Mucosa of descending colon (tissue), 3 donors: Measurements from ENCODE around the gene CFAP61. TPM values are rescaled to one million over a fixed set of nuclear protein-coding genes. Genes with fewer than 3 reads are reported as not detected.

Experiments
- ATAC-seq: fragments of 200-7000 bp; cut with Tn5 transposase; one replicate; pipeline ENCODE4 v1.9.1; 2020; ENCODE audit warnings: mild to moderate bottlenecking, moderate library complexity
- DNase-seq, 3 donors: peaks; one replicate each; pipeline ENCODE4 v3.0.0-alpha.2; 2020
- H3K36me3 ChIP-seq: fragments of 200-600 bp; one replicate; pipeline ENCODE4 v1.8.0; 2021; ENCODE audit warnings: low read depth, mild to moderate bottlenecking
- H3K4me1 ChIP-seq: fragments of 200-600 bp; one replicate; pipeline ENCODE4 v1.8.0; 2021; ENCODE audit warnings: low read depth, mild to moderate bottlenecking
- H3K4me3 ChIP-seq: fragments of 200-600 bp; one replicate; pipeline ENCODE4 v1.8.0; 2021; ENCODE audit warnings: mild to moderate bottlenecking
- H3K9me3 ChIP-seq: fragments of 200-600 bp; one replicate; pipeline ENCODE4 v1.8.0; 2021; ENCODE audit warnings: mild to moderate bottlenecking
- intact Hi-C, 2 donors: fragments of 100-400 bp; cut with DNase I in 1 of 2; cut with micrococcal nuclease in 1 of 2; formaldehyde crosslinking; loops; one replicate each; pipeline versions ENCODE4 v1.11.0 to v1.11.1; 2022; cut with DNase I, micrococcal nuclease
- total RNA-seq, 3 donors: library from RNA; stranded (reverse); fragmentation: NEBNext Ultra II Directional in 2 of 3; extraction: Animal tissue kit (Norgen Biotek cat#: 25700) in 2 of 3; gene quantifications; one replicate each; pipeline versions ENCODE4 v1.2.1 to v1.2.4, GENCODE V29; 2021 to 2023
- TF ChIP-seq, protein P1 (sequence below): fragments of 200-600 bp; IDR thresholded peaks from one replicate; pipeline ENCODE4 v1.8.0; 2022; ENCODE audit warnings: antibody characterized with exemption, mild to moderate bottlenecking
- donor health status: DM: no; HTN: no; CAD: no; lungs with moderate emphysema.
- donor health status: DM: no; HTN: no; CAD: no.
- donor health status: DM: no; HTN: yes; CAD: no.

CFAP61 gene
- total RNA-seq, 3 donors from 2014 or later = 0.35 to 0.79 TPM; not detected in 1

DNA sequence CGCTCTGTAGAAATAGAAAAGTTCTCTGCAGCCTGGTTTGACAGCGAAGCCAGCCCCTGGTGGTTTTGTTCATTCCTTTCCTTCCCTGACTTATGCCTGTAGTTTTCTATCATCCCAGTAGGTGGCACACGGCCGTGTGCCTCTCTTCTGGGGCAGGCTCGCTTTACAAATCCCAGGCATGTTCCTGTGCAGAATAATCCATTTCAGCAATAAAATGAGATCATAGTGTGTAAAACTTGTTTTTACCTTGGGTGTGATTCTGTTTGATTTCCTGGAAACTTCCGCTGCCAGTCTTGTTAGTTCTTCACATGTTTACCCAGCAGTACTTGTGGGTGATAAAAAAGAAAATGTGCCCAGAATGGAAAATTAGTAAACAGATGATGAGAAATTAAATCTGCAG lies 308.1 kb downstream of the CFAP61 start:
- Histone ChIP-seq H3K4me3 (no peak overlapping the region), H3K36me3 (no peaks in the 10 kb centered on the region), H3K4me1 (peaks cover 18% of the 10 kb centered on the region), H3K9me3 (no peaks in the 10 kb centered on the region)
- intact Hi-C loops = loop anchor here (5.0 to 10.0 kb wide), 2 partner anchors 207 to 214 kb away; no protein-coding TSS in a partner anchor
- TF ChIP-seq, protein P1, sequence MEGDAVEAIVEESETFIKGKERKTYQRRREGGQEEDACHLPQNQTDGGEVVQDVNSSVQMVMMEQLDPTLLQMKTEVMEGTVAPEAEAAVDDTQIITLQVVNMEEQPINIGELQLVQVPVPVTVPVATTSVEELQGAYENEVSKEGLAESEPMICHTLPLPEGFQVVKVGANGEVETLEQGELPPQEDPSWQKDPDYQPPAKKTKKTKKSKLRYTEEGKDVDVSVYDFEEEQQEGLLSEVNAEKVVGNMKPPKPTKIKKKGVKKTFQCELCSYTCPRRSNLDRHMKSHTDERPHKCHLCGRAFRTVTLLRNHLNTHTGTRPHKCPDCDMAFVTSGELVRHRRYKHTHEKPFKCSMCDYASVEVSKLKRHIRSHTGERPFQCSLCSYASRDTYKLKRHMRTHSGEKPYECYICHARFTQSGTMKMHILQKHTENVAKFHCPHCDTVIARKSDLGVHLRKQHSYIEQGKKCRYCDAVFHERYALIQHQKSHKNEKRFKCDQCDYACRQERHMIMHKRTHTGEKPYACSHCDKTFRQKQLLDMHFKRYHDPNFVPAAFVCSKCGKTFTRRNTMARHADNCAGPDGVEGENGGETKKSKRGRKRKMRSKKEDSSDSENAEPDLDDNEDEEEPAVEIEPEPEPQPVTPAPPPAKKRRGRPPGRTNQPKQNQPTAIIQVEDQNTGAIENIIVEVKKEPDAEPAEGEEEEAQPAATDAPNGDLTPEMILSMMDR = peak; percentile 56
- DNase-seq (peak in 2 of 3 donors; percentile 47 to 76), ATAC-seq (peak; percentile 97)

DNA sequence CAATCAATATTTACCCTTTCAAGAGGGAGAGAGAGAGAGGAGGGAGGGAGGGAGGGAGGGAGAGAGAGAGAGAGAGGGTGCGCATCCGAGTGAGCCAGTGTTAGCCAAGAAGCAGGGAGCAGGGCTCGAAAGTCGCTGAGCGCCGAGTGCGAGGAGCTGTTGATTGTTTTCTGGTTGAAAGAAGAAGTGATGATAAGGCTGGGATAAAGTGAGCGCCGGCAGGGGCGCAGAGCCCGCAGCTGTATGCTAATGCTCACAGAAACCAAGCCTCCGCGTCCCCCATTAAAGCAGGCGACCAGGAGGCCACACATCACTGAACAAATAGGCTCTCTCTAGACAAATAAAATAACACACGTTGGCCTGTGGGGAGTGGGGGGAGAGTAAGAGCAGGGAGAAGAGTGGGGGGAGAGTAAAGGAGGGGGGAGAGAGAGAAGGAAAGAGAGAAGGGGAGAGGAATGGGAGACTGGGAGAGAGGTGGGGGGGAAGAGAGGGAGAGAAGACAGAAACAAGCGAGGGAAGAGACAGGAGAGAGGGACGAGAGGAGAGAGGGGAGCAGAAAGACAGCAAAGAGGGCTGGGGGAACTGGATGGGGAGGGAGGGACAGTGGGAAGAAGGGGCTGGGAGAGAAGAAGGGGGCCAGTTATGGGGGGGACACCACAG lies 310.6 kb downstream of the CFAP61 start:
- TF ChIP-seq, protein P1 = no peak
- intact Hi-C loops = loop anchor here (5.0 to 10.0 kb wide), 2 partner anchors 204 to 212 kb away; no protein-coding TSS in a partner anchor
- no peaks in the 10 kb centered on the region for H3K9me3 ChIP-seq
- ATAC-seq = no peak
- H3K4me1 ChIP-seq = peaks cover 29% of the 10 kb centered on the region
- peak in 1 of 3 donors; percentile 7 for DNase-seq
- no peak overlapping the region for H3K4me3 ChIP-seq
- no peaks in the 10 kb centered on the region for H3K36me3 ChIP-seq

DNA sequence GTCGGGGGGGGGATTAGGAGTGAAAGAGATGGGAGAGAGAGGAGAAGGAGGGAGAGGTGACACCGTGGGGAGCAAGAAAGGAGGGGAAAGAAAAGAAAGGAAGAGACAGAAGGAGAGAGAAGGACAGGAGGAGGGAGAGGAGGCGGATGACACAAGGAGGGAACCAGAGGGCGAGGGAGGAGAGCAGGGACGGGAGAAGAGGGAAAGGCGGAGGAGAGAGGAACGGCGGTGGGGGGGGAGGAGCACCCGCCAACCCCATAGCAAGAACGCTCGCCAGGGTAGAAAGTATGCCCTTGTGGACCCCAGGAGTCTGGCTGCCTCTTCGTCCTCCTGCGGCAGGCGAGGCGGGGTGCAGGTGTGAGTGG lies 311.1 kb downstream of the CFAP61 start:
- H3K4me3 ChIP-seq = no peak overlapping the region
- H3K9me3 ChIP-seq = no peaks in the 10 kb centered on the region
- TF ChIP-seq, protein P1 = no peak
- ATAC-seq = no peak
- intact Hi-C loops = loop anchor here (5.0 to 10.0 kb wide), 2 partner anchors 204 to 211 kb away; no protein-coding TSS in a partner anchor
- peaks cover 31% of the 10 kb centered on the region for H3K4me1 ChIP-seq
- H3K36me3 ChIP-seq = no peaks in the 10 kb centered on the region
- DNase-seq = no peak

DNA sequence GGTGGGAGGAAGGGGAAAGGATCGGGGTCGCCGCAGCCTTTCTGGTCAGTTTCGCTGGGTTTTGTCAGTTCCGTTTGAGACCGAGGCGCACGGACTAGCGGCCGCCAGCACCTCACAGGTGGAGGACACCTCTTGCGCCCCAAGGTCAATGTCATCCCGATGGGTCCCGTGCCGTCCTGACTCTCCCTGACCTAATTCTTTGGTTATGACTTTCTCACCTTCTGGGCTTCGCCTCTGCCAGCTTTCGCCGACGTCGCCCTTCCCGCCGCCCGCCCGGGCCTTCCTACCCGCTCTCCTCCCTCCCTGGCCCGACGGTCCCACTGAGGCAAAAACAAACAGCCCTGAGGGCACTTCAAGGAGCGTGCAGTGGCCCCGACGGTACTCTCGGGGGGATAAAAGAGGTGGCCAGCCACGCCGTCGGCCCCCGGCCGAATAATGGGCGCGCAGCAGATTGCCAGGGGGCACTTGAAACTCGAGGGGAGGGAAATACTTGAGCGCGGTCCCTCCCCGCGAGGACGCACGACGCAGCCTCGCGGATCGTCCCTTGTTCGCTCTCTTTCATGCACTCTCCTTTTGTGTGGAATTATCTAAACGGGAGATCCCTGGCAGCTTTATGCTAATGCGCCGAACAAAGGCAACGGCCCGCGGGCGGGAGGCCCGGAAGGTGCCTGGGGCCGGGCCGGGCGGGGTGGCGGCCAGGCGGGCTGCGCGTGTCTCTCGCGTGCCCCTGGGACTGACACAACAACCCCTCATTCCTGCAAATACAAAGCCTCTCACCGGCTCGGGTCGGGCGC lies 311.7 kb downstream of the CFAP61 start:
- no peak overlapping the region for H3K4me3 ChIP-seq
- DNase-seq (peak in 2 of 3 donors; percentile 10 to 43), ATAC-seq (peak; percentile 31)
- H3K4me1 ChIP-seq = peaks cover 33% of the 10 kb centered on the region
- TF ChIP-seq, protein P1 = no peak
- no peaks in the 10 kb centered on the region for H3K36me3 ChIP-seq
- intact Hi-C loops = loop anchor here (5.0 to 10.0 kb wide), 2 partner anchors 203 to 211 kb away; no protein-coding TSS in a partner anchor
- no peaks in the 10 kb centered on the region for H3K9me3 ChIP-seq

DNA sequence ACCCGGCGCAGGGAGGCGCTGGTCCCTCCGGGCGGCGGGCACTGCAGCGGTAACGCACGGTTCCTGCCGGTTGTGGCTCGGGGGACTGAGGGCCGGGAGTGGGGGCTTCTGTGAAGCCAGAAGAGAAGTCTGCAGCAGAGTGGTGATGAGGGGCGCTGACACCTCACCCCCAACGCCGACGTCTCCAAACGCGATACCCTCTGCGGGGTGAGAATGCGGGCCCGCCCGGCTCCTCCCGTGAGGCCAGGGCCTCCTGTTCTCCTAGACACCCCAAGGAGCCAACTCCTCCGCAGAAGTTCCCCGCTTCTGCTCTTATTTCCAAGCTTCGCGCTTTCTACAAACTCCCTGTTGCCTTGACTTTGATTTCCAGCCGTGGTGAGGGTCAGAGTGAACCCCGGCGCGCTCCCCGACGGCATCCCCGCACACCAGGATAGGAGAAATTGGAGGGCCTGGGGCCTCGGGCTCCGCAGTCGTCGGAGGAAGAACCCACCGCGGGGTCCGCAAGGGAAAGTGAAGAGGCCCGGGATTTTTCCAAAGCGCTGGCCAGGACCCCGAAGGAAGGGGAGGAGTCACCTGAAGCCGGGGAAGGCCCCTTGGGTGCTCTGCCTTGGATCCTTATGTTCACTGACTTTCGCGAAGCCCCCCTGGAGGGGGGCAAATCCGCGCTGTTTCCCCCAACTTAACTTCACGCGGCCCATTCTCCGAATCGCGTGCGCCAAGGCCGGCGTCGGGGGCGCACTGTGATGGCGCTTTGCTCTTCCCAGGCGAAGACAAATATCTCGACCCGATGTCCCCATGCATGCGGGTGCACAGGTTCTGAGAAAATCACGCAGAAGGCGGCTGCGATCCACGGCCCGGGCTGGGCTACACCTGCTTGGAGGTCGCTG lies 312.5 kb downstream of the CFAP61 start:
- Histone ChIP-seq H3K36me3 (no peaks in the 10 kb centered on the region), H3K4me3 (no peak overlapping the region), H3K4me1 (peaks cover 41% of the 10 kb centered on the region), H3K9me3 (no peaks in the 10 kb centered on the region)
- DNase-seq (no peak), ATAC-seq (no peak)
- TF ChIP-seq, protein P1 = no peak
- intact Hi-C loops = loop anchor here (5.0 to 10.0 kb wide), 2 partner anchors 202 to 210 kb away; no protein-coding TSS in a partner anchor
